HK-2 (cell line): Measurements from ENCODE around the gene SLC5A6.

Source experiments
- DNase-seq: peaks from one replicate; pipeline ENCODE4 v3.0.0-alpha.2; 2018; ENCODE audit not compliant: unreplicated experiment

The SLC5A6 gene

DNA sequence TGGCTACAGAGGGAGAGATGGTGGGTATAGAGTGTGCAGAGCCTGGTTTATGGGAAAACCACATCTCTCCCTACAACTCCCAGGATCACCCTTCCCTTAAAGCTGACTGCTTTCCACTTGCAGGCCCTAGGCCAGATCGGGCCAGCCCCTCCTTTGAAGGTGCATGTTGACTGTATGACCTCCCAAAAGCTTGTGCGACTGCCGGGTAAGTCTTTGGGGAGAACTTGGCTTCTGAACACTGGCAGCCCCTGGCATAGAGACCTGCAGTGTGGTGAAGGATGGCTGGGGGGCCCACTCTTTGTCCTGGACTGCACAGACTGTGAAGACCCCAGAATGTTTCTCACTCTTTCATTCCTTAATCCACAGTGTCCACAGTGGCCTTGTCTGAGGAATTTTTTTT is 24.6 kb upstream of the SLC5A6 start:
- no peak for DNase-seq

DNA sequence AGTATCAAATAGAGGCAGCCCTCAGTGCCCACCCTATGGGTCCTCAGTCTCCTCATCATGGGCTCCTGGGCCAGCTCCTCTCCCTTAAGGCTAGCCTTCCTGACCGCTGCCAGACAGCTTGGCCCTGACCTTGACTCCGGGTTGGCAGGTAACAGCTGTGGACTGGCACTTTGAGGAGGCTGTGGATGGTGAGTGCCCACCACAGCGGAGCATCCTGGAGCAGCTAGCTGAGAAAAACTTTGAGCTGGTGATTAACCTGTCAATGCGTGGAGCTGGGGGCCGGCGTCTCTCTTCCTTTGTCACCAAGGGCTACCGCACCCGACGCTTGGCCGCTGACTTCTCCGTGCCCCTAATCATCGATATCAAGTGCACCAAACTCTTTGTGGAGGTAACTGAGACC is 24.1 kb upstream of the SLC5A6 start:
- no peak for DNase-seq

GRCh38 chr2:27233341-27233740 is 21.3 kb upstream of the SLC5A6 start:
- DNase-seq: no peak

- DNase-seq: no peak
These were observed 19.9 kb upstream of the SLC5A6 start for GRCh38 chr2:27231921-27232320.

- DNase-seq: no peak
These were observed 15.4 kb upstream of the SLC5A6 start for GRCh38 chr2:27227501-27227900.

DNA sequence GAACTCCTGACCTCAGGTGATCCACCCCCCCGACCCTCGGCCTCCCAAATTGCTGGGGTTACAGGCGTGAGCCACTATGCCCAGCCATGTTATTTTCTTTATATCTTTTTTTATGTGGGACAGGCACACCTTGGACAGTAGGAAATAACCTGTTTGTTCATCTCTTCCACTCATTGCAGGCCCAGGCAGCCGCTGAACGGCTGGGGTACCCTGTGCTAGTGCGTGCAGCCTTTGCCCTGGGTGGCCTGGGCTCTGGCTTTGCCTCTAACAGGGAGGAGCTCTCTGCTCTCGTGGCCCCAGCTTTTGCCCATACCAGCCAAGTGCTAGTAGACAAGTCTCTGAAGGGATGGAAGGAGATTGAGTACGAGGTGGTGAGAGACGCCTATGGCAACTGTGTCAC is 13.5 kb upstream of the SLC5A6 start:
- DNase-seq: no peak

DNA sequence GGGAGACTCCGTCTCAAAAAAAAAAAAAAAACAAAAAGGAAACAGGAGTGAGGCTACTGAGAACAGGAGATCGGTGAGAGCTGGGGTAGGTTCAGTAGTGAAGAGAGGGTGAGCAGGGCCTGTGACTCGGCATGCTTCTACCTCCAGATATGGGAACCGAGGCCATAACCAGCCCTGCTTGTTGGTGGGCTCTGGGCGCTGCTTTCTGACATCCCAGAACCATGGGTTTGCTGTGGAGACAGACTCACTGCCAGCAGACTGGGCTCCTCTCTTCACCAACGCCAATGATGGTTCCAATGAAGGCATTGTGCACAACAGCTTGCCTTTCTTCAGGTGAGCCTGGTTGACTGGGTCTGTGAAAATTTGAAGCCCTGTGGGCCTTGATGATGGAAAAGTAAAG is 11.3 kb upstream of the SLC5A6 start:
- no peak for DNase-seq

DNA sequence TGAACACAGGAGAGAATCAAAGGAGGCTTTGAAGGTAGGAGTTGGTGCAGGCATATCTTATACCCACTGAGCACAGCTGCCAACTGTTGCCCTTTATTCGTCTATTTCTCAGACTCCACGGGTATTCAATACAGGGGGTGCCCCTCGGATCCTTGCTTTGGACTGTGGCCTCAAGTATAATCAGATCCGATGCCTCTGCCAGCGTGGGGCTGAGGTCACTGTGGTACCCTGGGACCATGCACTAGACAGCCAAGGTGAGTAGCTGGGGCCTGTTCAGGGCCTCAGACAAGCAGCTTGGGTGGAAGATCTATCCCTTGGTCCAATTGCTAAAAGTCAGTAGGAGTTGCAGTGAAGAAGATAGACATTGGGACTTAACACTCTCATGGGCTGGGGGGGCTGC is 10.3 kb upstream of the SLC5A6 start:
- no peak for DNase-seq

DNA sequence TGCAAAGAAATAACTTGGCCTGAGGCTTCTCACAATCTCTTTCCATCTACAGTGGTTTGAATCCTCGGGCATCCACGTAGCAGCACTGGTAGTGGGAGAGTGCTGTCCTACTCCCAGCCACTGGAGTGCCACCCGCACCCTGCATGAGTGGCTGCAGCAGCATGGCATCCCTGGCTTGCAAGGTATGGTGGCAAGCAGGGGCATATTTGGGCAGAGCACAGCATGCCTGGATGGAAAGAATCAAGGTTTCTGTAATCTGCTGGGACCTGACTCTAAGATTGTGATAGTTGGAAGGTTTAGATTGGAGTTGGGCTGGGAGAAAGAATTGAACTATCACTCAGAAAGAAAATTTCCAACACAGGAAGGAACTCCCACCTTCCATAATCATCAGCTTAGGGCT is 9.1 kb upstream of the SLC5A6 start:
- no peak for DNase-seq

DNA sequence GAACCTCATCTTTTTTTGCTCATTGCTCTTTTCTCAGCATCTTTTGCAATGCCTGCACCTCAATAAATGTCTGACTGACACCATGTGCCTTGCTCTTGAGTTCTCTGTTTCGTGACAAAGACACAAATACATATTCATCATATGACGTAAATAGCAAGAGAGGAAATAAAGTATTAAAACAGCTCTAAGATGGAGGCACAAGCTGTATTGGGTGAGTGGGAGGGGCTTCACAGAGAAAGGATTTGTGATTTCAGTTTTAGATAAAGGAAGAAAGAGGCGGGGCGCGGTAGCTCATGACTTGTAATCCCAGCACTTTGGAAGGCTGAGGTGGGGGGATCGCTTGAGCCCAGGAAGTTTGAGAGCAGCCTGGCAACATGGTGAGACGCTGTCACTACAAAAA is 8.0 kb upstream of the SLC5A6 start:
- no peak for DNase-seq

DNA sequence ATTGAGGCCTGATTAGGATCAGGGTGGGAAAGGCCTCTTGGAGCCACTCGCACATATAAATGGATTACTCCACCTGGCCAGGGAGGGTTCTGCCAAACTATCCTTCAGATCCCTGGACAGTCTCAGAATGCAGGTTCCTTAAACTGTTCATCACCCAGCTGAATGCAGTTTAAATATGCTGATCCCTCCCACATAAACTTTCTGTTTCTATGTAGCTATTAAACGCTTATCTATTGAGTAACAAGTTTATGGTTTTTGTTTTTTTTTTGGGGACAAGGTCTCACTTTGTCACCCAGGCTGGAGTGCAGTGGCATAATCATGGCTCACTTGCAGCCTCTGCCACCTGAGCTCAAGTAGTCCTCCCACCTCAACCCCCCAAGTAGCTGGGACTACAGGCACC is 7.0 kb upstream of the SLC5A6 start:
- DNase-seq: no peak

DNA sequence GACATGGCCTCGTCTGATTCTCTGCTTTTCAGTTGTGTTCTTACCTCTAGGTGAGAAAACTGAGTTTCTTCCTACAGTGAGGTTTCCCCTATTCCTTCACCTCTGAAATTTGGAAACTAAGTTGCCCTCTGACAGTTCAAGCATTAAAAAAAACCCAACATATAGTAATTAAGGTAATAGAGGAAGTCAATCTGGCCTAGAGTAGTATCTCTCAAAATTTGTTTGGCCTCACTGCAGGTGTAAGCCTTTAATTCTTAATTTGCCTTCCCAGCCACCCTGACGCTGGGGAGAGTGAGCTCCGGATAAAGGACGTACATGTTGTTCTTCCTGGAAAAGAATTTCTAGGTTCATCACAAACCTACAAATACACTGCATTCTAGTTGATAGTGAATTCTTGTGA is 6.5 kb upstream of the SLC5A6 start:
- DNase-seq: no peak

DNA sequence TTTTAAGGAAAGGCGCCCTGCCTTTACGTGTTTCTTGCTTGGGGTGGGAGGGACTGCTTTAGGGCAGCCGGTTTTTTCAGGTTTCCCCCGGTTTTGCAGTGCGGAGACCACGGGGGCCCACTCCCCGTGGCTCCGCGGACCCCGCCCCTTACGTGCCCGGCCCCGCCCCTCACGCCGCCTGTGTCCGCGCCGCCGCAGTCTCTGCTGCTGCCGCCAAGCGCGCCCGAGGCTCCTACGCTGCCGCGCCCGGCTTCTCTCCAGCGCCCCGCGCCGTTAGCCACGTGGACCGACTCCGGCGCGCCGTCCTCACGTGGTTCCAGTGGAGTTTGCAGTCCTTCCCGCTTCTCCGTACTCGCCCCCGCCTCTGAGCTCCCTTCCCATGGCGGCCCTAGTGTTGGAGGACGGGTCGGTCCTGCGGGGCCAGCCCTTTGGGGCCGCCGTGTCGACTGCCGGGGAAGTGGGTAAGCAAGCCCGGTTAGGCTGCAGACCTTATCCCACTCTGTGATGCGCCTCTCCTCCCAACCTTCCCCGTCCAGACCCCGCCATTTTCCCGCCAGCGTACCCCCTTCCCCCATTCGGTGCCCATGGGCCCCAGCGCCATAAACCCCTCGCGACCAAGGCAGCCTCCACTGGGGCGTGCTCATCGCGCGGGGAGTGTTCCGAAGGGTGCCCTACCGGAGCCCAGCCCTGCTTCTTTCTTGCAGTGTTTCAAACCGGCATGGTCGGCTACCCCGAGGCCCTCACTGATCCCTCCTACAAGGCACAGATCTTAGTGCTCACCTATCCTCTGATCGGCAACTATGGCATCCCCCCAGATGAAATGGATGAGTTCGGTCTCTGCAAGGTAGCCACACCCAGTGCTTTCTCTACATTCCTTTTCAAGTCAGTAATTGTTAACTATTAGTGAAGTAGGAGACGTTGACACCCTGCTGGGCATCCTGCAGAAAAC is 5.4 kb upstream of the SLC5A6 start, which contains the start of gene CAD:
TSS of gene CAD (plus strand) at position 197 of the 949 bp plus-strand sequence. CDS start at position 380, 183 bp downstream.
- DNase-seq: peak; percentile 85

DNA sequence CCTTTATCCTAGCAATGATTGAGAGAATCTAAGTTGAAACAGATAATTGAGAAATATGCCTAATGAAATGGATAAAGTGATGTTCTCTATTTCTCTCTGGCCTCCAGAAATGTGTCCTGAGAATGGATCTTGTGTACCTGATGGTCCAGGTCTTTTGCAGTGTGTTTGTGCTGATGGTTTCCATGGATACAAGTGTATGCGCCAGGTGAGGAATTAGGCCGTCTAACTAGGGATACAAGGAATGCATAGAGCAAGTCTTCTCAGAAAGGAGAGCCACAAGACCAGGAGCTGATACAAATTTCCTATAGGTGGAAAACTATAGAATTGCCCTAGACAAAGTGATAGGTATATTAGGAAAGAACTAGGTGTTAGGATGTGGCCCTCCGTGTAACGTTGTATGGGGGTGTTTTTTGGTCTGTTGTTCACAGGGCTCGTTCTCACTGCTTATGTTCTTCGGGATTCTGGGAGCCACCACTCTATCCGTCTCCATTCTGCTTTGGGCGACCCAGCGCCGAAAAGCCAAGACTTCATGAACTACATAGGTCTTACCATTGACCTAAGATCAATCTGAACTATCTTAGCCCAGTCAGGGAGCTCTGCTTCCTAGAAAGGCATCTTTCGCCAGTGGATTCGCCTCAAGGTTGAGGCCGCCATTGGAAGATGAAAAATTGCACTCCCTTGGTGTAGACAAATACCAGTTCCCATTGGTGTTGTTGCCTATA is 4.5 kb upstream of the SLC5A6 start:
- DNase-seq: no peak

GRCh38 chr2:27214941-27215340 is 2.9 kb upstream of the SLC5A6 start:
- DNase-seq: no peak

DNA sequence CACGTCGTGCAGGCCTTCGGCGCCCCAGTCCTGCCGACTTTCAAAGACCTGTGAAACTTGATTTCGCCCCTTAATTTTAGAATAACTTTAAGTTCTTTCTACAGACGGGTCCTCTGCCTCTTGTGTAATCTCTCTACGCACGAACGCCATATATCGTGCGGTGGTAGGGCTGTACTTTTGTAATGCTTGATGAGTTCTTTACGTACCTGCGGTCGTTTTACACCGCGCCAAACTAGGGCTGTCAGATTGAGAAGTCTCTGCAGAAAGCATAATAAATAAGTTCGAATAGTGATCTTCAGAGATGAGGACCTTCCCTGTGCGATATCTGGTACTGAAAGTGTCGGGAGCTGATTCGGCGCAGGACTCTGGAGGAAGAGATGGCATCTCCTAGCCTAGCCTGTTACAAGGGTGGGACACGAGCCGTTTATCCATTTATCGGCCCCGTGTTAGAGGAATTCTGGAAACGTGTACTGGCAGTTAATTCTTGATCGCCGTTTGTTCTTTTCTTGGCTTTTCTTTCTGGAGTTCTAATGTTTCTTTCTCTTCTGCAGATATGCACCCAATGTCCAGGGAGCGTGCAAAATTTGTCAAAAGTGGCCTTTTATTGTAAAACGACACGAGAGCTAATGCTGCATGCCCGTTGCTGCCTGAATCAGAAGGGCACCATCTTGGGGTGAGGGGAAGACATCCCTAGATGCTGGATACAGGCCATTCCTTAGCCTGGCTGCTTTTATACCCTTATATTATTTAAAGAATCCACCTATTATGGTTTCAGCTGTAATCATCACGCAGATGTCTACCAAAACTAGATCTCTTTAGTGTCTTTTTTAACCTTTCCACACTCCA is 781 bp upstream of the SLC5A6 start:
- no peak for DNase-seq

- DNase-seq: no peak
These were observed 676 bp downstream of the SLC5A6 start for GRCh38 chr2:27211241-27211942.

GRCh38 chr2:27209621-27210401 is 2.3 kb downstream of the SLC5A6 start:
- DNase-seq: no peak

DNA sequence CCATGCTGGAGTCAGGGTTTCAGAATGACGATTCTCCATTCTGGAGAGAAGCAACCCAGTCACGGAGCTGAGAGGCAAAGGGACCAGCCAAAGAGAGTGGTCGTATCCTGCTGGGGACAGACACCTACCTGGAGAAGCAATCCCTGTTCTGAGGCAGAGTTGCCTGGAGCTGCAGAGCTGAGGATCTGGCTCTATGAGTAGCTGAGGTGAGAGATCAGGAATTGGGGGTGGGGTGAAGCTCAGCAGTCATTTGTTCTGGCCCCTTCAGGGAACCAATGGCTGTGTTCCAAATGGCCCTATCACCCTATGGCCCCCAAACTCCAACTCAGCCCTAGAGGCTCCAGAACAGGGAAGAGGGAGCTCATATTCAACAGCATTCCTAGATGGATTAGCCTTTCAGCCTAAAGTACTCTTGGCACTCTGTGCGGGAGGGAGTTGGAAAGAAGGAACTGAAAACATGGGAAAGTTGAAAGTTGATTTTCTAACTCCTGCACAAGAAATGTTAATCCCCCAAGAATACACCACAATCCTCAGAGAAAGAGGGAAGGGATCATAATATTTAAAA is 3.5 kb downstream of the SLC5A6 start:
- no peak for DNase-seq

DNA sequence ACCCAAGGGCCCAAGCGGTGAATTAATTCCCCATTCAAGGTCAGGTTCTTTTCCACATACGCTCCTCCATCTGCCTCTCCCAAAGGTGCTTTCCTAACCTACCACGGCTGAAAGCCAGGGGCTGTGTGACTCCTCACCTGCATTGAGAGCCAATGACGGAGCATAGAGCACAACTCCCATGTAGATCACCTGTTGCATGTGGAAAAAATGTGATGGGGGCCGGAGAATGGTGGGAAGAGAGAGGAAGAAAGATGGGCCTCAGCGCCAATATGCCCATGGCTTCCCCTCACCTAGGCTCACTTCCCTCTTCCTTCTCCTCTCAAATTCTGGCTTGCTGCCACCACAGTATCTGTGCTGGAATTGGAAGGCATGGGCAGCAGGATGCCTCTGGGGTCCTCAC is 5.7 kb downstream of the SLC5A6 start:
- no peak for DNase-seq
